ELF-1 (cell line): ENCODE data around the gene CLCN3.
"Not testable (repeated sequence)": the region's sequence is repeated elsewhere in the genome, so short reads cannot be mapped to it uniquely, and the experiment has no call there.

Experiments used
- DNase-seq: peaks from one replicate; pipeline ENCODE4 v3.0.0-alpha.2; 2016; ENCODE audit warnings: low read depth, low spot score

Gene CLCN3

DNA sequence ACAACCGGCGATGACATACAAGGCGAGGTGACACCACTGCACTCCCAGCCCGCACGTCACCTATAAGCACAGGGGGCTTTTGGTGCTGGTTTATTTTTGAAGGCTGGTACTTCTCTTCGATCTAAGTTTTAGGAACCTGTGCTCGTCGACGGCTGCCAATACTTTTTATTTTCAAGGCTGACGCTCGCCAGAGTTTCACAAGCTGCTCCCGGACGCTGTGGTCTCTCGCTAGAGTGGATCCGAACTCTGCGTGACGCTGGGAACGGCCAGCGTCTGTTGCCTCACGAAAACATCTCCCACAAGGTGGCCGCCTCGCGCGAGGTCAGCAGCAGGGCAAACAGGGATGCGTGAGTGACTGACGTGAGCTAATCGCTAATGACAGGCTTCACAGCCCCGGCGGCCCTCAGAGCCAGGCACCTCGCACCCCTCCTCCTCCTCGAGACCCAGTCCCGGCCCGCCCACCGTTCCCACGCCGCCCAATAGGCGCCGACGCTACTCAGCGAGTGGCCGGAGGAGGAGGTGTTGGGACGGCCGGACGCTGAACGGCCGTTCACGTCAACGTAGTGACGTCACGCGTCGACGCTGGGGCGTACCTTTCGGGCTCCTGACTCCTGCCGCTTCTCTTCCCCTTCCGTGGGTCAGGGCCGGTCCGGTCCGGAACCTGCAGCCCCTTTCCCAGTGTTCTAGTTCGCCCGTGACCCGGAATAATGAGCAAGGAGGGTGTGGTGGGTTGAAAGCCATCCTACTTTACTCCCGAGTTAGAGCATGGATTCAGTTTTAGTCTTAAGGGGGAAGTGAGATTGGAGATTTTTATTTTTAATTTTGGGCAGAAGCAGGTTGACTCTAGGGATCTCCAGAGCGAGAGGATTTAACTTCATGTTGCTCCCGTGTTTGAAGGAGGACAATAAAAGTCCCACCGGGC lies at the start of gene CLCN3:
CLCN3 (plus strand) TSS at position 621 of the 922 bp plus-strand sequence. CDS start 15,351 bp downstream, outside the sequence.
- peak; percentile 99 for DNase-seq

DNA sequence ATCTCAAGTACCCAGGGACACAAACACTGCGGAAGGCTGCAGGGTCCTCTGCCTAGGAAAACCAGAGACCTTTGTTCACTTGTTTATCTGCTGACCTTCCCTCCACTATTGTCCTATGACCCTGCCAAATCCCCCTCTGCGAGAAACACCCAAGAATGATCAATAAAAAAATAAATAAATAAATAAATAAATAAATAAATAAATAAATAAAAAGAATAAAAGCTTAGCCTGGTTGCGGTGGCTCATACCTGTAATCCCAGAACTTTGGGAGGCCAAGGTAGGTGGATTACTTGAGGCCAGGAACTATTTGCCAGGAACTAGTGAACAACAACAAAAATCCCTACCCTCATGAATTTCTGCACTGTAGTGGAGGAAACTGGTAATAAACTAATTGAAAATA lies 49.4 kb upstream of the CLCN3 start:
- not testable (repeated sequence) for DNase-seq

DNA sequence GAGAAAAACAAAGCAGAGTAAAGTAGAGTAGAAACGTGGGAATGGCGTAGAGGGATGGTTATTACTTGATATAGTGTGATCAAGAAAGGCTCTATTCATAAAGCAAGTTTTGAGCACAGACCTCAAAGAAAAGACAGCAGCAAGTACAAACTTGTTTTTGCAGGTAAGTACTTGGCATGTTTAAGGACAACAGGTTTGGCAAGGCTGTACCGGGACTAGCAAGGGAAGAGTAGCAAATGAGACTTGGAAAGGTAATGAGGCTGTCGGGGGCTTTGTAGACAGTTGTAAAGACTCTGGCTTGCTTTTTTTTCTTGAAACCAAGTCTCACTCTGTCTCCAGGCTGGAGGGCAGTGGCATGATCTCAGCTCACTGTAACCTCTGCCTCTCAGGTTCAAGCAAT lies 48.9 kb upstream of the CLCN3 start:
- DNase-seq = peak; percentile 5

DNA sequence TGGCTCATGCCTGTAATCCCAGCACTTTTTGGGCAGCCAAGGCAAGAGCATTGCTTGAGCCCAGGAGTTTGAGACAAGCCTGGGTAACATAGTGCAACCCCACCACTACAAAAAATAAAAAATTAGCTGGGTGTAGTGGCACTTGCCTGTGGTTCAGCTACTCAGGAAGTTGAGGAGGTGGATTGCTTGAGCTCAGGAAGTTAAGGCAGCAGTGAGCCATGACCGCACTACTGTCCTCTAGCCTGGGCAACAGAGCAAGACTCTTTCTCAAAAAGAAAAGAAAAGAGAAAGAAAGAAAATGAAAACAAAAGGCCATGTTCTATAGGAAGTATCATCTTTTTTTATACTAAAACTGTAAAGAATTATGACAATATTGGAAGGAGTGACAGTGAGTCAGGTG lies 46.5 kb upstream of the CLCN3 start:
- no peak for DNase-seq

DNA sequence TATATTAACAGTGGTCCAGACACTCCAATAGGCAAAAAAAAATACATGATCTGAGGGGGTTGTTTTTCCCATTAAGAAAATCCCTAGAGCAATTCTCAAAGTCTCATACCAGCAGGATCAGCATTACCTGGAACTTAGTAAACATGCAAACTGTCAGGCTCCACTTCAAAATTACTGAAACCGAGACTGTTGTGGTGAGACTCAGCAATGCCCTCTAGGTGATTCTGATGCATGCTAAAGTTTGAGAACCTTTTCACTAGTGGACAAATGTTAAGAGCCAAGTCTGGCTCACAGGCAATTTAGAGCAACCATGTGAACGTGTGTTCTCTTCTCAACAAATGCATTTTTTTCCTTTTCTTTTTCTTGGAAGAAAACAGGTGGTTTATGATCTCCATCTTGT lies 38.2 kb upstream of the CLCN3 start:
- no peak for DNase-seq

DNA sequence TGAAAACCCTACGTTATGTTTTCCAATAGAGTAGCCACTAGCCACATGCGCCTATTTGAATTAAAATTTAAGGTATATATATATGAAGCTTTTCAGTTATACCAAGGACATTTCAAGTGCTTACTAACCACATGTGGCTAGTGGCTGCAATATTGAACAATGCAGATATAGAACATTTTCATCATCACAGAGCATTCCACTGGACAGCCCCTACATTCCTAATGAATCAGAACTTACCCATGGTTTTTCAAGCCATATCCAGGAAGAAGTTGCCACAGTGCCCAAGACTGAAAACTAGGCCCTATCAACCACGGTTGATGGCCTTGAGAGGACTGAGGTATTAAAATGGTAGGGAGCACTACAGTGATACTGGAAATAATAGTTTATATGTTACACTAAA lies 37.7 kb upstream of the CLCN3 start:
- no peak for DNase-seq

DNA sequence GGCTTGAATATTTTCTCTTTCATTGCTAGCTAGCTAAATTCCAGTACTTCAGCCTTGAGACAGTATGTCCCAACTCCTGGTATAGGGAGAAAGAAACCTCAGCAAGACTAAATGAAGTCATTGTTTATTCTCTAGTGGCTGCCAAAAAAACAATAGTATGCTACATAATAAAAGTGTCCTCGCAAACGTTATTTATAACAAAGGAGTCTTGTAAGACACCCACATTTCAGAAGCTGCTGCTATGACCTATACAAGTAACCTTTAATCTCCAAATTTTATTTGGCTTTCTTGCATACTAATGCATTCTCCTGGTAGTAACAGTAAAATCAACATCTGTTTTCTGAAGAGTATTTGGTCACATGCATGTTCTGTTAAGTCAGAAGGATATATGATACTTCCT lies 36.8 kb upstream of the CLCN3 start:
- no peak for DNase-seq

DNA sequence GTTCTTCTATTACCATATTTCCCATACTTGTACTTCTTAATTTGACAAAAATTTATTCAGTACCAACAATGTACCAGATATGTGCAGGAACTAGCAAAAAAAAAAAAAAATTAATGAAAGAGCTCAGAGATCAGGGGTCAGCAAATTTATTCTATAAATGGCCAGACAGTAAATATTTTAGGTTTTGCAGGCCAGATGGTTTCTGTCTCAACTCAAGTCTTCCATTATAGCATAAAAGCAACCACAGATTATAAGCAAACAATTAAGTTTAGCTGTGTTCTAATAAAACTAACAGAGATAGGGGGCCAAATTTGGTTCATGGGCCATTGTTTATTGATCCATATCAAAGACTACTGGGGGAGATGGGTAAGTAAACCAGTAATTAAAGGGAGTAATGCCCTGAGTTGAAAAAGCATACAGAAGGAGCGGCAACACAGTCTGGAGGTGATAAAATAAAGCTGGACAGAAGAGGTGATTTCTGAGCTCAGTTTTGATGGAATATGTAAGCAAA lies 27.3 kb upstream of the CLCN3 start:
- DNase-seq = no peak

DNA sequence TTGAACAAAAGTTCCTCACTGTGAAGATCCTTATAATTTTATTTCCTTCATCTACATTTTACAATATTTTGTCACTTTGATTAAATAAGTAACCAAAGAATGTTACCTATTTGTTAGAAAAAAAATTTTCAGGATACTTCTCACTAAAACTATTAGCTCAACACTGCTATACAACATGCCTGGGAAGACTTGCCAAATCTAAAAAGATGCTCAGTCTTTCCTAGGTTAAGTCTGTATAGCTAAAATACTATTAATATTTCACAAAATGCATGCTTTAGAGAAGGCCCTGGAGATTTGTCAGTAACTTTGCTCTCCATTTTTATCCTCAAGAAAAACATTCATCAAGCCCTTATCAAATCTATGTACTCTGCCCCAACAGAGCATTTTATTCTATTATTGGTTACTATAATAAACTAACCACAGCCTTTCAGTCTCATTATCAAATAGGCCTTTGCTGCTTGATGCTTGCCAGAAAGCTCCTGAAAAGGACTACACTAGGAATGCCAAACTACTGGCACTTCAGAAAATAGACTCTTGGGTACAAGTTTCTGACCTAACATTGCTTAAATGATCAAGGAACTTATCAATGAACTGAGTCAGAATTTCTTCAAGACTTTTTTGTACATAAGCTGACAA lies 25.7 kb upstream of the CLCN3 start:
- DNase-seq = no peak

DNA sequence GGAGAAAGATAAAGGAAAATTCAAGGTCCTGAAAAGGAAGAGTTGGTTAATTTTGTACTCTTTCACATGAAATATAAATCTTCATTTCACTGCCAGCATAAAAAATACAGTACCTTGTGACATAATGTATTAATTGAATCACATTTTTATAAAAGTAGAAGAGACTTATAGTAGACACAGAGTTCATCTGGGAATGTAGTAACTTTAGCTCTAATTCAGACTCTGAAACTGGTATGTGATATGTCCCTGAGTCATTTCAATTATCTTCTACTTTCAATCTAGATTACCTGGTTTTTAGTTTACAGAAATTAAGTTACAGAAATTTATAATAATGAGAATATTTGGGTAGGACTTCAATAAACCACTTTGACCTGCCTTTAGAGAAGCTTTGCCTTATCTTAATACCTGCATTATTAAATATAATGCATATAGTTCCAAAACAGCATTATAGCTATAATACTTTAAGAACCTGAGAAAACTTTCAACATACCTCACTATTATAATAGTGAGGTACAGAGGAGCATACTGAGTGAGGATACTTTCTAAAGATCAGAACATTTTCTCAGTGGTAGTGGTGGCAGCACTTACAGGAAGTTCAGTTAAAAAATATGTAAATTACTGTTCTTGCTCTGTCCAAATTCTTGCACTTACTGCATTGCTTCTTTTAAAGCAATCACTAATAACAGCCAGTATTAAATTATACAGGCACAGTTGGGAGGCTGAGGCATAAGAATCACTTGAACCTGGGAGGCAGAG lies 19.2 kb upstream of the CLCN3 start:
- DNase-seq = no peak

DNA sequence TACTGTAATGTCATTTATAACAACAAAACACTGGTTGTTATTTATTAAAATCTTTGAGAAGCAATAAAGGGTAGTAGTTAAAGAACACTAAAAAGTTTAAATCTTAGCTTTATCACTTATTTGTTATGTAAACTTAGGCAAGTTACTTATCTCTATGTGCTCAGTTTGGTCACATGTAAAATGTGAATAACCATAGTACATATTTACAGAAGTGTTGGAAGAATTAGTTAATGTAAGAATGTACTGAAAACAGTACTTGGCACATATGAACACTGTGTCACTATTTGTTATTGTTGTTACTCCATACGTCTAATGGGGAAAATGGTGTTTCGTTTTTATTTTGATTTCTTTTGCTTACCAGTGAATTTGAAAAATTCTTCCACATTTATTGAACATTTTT lies 17.1 kb upstream of the CLCN3 start:
- DNase-seq = no peak

DNA sequence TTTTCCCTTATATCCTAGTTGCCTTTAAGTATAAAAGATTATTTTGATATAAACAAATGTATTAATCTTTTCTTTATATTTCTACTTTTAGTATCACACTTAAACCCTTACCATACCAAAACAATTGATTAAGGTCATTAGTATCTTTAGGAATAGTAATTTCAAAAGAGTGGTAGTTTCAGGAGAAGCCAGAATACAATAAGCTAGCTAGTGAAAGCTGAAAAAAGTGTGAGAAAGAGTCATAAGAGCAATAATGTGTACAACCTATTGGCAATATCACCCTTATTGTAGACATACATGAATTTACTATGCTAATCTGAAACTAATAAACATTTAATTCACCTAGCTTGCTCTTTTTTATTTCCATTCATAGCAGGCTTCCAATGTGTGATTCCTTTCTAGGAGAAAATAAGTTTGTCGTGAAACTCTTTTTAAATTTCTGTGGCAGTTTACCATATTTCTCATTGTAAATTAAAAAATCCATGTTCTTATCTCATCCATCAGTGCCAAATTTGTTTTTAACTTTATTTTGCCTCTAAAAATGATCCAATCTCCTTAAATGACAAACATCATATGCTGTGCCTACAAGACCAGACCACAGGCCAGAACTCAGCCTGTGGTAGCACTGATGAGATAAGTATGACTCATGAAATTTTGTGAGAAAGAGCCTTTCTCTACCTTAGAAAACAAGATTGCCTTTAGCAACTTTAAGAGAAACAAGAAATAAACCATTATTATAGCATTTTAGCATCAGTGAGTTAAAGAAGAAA lies 16.1 kb upstream of the CLCN3 start:
- no peak for DNase-seq

DNA sequence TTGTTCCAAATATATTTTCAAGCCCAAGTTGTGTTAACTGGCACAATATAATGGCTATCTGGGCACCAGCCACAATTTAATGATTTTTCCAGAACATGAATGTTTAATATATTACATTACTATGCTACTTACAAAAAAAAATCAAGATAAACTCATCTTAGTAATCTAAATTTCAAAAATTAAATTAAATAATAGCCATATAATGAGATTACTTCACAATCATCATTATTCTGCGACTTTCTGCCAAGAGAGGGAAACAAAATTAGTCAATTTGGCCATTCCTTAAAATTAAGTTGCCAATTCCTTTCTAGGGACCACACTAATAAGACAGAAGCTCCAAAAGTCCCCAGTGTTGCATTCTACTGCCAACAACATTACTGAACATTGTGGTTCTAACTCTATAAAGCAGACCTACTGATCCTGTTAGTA lies 15.5 kb upstream of the CLCN3 start:
- DNase-seq = no peak

DNA sequence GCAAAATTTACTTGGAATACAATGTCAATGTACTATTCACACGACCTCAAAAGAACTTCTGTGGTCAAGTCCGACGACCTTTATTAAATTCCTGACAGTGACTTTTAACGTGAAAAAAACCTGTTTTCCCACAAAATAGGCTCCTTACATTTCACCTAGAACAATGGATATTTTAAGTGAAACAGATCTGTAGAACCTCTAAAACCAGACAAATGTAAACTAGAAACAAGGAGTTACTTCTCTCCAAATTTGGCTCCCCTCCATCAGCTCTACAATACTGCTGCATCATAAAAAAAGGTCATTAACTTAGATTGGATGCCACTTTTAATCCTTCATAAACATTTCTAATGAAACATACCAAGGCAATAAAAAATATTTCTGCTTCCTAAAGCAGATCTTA lies 9.2 kb upstream of the CLCN3 start:
- no peak for DNase-seq

DNA sequence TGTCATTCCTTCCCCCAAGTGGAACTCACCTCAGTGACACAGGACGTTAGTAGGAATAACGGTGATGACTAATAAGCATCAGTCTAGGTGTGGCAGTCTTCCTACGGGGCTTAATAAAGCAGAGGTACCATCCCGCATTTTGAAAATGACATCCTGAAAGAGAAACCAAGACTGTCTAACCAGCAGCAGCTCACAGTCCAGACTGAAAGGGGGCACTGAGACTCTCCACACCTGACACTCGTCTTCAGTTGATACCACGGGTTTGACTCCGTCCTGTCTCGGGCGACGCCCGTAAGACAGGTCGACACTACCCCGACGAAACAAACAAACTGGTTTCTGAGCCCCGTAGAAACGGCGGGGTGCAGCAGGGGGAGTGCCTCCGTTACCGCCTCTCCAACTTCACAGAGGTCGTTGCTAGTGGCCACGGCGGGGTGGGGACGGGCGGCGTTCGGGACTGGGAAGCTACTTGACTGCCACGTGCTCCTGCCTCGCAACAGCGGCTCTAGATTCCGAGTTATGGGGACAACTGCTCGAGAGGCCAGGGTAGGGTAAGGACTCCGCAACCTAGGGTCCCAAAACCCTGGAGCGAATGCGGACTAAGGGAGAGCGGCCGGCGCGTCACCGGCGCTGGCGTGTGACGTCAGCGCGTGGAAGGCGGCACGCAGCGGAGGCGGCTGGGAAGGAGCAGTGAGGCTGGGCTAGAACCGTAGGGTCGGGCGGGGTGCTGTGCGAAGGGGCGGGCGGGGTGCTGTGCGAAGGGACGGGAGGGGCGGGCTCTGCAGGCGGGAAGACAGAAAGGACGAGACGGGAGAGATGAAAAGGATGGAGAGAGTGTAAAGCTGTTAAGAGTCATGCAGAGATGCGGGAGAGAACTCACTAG lies 8.1 kb upstream of the CLCN3 start, which contains the start of gene NEK1:
NEK1 (minus strand) TSS at position 593 of the 880 bp plus-strand sequence. CDS start 9,953 bp downstream, outside the sequence.
- DNase-seq = peak; percentile 93

DNA sequence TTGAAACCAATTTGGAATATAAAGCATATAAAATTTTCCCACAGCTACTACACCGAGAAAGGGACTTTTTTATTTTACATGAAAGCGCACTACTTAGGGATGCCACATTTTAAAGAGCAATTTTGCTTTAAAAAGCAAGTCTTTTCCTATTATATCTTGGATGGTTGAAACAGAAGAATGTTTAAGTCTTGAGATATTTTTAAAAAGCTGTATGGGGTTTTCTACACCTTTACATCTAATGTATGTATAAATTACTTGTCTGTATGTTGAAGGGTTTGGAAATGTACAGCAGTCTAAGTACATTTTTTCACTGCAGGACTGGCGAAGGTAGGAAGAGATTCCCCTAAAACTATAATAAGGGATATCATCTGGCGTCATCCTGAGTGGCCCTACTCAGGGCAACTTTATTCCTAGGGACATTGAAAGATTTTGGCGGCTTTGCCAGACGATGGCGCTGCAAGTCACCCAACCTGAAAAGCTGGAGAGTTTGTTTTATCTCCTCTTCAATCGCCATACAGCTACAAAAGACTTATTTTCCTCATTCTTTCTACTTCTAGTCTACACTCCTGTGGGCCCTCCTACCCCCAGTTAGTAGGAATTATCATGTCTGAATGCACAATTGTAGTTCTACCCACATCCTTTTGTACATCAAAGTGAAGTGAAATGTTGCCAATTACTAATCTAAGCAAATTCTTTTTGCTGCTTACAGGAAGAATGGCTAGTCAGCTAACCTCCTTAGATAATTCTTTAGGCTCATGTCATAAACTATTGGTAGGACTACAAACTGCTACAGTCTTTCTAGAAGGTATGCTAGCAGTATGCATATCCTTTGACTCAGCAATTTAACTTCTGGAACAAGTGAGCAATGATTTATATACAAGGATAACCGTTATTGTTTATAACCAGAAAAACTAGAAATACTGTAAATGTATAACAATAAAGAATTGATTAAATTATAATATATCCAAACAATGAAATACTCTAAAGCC lies 7.2 kb upstream of the CLCN3 start:
- DNase-seq = peak; percentile 88

DNA sequence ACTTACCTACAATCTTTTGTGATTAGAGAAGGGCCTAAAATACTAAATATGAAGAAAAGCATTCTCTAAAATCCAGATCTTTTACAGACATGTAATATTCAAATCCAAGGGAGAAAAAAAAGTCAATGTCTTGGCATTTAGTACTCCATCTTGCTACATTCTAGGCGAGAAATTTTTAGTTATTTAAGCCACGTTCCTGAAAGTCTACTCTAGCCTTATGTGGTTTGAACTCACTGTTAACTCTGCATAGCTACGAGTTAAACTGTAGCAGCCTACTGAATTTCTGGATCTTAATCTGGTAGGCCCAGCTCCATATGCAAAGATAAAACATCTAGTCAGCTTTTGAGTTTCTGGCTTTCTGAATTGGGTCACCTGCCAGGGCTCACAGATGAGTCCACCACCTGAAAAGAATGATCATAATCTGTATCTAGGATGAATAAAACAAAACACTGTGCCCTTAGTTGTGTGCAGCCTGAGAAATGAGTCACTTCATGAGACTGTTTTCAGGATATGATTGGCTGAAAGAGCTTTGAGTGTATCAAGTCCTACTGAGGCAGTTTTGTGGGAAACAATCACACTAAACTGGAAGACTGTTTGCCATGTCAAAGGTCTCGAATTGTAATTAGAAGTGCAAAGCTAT lies 4.8 kb upstream of the CLCN3 start:
- DNase-seq = no peak

DNA sequence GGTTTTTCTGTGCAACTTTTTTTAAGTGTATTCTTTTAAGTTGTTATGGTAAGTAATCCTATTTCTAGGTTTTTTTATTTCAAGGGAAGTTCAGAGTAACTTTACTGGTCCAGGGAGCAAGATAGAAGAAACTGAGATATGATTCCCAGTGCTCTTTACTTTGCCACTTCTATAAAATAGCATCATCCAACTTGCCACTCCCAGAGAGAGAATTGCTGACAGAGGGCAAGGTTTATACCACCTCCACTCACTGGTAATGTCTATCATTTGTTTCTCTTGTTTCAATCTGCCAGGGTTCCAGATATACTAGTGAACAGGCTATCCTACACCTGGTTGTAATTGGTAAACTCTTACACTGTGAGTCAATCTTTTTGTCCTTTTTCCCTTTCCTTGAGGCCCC lies 3.5 kb upstream of the CLCN3 start:
- DNase-seq = no peak
